Omental fat pad (tissue), 4 donors: ENCODE measurements around the gene WFDC2. TPM values are rescaled to one million over a fixed set of nuclear protein-coding genes. Genes with fewer than 3 reads are reported as not detected.

Experiments
- ATAC-seq: fragments of 150-250 bp; one replicate; pipeline ENCODE4 v1.9.1; 2016; ENCODE audit warnings: mild to moderate bottlenecking, moderate library complexity; ENCODE audit not compliant: low FRiP score
- DNase-seq: peaks from one replicate; pipeline ENCODE4 v3.0.0-alpha.2; 2019; ENCODE audit warnings: low spot score
- total RNA-seq, 4 donors: library from RNA; depleted of rRNA; stranded (reverse); fragments of >200 nt; gene quantifications; one replicate each; pipeline ENCODE4 v1.1.0, GENCODE V29; 2016
- TF ChIP-seq, protein P1 (sequence below), 3 donors: fragments of 450-650 bp; IDR thresholded peaks; one replicate each; pipeline ENCODE4 v1.5.1; 2016 to 2017; ENCODE audit warnings: antibody characterized with exemption in 3 of 3, mild to moderate bottlenecking in 3 of 3, moderate library complexity in 2 of 3

WFDC2 gene, protein sequence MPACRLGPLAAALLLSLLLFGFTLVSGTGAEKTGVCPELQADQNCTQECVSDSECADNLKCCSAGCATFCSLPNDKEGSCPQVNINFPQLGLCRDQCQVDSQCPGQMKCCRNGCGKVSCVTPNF
- 1 to 10 TPM; 3.0 to 8.4 (median 7.0) TPM for total RNA-seq

DNA sequence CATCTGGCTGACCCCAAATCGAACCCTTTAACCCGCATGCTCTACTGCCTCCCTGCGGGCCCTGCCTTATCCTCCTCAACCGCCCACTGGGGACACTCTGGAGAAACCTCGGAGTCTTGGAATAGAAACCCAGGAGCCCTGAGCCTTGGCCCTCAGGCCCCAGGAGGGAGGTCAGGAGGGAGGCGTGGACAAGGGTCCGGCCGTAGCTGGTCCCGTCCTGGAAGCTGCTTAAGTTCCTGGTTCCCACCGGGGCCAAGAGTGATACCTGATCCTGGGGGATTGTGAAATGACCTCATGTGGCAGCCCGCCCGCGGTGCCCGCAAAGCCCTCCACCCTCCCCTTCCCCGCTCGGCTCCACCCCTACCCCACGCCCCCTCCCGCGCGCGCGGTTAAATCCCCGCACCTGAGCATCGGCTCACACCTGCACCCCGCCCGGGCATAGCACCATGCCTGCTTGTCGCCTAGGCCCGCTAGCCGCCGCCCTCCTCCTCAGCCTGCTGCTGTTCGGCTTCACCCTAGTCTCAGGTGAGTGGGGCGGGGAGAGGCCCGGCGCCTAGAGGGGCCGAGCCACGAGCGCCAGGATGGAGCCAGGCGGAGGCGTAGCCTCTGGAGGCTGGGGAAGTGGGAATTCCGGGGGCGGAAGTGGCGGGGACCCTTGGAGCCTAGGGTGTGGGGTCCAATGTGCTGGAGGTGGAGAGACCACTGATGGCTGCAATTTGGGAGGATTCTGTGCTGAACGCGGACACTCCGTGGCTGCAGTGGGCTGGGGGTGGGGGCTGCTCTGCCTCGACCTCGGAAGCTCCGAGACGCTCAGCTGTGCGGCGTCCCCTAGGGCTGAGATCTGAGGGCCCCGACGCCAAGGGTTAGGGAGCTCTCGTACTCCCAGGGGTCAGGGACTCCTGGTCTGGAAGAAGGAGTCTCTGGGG lies at the start of gene WFDC2:
WFDC2 (plus strand) TSS at position 418 of the 926 bp plus-strand sequence; CDS start at position 447, 29 bp downstream.
- no peak for DNase-seq
- ATAC-seq, result peak; percentile 50
- TF ChIP-seq, protein P1, sequence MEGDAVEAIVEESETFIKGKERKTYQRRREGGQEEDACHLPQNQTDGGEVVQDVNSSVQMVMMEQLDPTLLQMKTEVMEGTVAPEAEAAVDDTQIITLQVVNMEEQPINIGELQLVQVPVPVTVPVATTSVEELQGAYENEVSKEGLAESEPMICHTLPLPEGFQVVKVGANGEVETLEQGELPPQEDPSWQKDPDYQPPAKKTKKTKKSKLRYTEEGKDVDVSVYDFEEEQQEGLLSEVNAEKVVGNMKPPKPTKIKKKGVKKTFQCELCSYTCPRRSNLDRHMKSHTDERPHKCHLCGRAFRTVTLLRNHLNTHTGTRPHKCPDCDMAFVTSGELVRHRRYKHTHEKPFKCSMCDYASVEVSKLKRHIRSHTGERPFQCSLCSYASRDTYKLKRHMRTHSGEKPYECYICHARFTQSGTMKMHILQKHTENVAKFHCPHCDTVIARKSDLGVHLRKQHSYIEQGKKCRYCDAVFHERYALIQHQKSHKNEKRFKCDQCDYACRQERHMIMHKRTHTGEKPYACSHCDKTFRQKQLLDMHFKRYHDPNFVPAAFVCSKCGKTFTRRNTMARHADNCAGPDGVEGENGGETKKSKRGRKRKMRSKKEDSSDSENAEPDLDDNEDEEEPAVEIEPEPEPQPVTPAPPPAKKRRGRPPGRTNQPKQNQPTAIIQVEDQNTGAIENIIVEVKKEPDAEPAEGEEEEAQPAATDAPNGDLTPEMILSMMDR (IDR thresholded peaks at IDR 0.05), result no peak

DNA sequence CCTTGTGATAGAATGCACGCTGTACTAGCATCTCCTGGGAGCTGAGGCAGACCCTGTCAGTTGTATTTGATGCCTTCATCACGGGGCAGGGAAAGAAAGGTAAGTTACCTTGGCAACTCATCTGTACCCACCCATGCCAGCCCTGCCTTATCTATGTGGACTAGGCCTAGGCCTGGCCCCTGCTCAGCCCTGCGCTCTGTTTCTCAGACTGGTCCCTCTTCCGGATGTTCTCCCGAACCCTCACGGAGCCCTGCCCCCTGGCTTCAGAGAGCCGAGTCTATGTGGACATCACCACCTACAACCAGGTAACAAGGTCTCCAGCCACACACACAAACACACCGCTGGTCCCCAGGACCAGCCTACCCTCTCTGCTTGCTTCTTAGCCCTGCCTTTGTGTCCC lies 49.4 kb upstream of the WFDC2 start:
- DNase-seq, result no peak
- TF ChIP-seq, protein P1 (IDR thresholded peaks at IDR 0.05), result no peak
- ATAC-seq, result no peak

DNA sequence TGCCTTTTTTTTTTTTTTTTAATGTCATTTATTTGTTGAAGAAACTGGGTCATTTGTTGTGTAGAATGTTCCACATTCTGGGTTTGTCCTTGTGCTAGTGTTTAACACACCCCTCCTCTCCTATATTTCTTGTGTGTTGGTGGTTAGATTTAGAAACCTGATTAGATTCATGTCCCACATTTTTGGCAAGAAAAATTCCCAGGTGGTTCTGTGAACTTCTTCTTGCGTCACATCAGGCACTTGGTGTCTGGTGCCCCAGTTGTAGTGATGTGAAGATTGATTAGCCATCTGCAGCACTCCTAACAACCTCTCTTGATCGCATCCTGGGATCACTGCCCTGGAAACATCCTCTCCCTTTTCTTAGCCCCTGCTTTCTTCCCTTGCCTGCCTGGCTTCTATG lies 45.9 kb upstream of the WFDC2 start:
- DNase-seq, result no peak
- TF ChIP-seq, protein P1 (IDR thresholded peaks at IDR 0.05), result no peak
- ATAC-seq, result no peak

DNA sequence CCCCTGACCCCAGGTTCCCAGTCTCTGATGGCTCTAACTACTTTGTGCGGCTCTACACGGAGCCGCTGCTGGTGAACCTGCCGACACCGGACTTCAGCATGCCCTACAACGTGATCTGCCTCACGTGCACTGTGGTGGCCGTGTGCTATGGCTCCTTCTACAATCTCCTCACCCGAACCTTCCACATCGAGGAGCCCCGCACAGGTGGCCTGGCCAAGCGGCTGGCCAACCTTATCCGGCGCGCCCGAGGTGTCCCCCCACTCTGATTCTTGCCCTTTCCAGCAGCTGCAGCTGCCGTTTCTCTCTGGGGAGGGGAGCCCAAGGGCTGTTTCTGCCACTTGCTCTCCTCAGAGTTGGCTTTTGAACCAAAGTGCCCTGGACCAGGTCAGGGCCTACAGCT lies 44.0 kb upstream of the WFDC2 start:
- TF ChIP-seq, protein P1 (IDR thresholded peaks at IDR 0.05), result no peak
- ATAC-seq (no peak), DNase-seq (no peak)

DNA sequence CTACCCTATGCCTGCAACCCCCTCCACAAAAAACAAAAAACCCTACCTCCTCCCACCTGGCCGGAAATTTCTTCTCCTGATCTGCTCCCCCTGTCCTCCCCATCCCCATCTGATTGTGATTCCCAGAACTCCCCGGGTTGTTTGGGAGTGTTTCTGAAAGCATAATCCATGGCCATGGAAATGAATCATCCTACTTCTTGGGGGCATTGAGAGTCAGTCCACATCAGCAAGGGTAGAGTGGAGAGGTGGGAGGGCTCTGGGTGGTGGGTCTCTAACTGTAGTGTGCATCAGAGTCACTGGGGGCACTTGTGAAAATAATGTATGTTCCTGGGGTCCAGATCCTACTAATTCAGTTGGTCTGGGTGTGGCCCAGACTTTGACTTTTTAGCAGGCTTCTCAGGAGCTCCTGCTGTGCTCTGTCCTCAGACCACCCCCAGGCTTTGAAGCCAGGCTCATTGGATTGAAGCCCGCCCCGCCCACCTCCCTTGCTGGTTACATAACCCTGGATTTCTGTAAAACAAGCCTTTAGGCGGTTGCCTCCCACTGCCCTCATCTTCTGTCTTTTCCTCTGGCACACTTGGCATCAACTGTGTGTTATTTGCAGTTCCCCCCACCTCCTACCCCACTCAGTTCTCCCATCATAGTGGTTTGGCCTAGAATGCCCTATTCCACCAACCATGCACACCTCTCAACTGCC lies 43.1 kb upstream of the WFDC2 start:
- peak; percentile 73 for ATAC-seq
- DNase-seq, result no peak
- TF ChIP-seq, protein P1 (IDR thresholded peaks at IDR 0.05), result no peak

DNA sequence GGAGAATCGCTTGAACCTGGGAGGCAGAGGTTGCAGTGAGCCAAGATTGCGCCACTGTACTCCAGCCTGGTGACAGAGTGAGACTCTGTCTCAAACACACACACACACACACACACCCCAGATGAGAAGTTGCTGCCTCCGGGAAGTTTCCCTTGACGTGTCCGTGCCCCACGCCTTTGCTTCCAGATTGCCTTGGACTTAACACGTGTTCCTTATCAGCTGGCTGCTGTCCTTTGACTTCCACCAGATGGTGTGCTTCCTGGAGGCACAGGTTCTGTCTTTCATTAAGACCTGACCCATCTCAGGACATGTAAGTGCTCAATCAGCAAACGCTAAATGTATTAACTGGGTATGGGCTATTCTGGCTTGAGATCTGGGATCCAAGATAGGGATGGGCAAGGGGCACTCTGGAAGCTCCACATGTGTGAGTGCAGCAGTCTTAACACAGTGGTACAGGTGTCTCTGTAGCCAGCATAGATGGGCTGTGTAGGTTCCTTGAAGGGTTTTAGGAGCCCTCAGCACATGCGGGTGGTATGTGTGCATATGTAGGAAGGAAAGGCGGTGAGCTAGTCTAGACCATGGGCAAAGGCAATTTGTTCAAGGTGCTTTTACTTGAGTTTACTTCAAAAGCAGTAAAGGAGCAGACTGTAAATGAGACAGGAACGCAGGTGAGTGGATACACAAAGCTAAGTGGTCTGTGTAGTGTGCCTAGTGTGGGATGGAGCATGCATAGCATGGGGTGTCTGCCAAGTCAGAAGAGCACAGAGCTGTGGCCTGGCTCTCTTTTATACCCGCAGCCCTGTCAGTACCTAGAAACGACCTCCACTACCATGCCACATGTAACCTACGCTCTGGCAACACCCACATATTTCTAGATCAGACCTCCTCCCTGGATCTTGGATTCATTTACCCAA lies 42.1 kb upstream of the WFDC2 start:
- ATAC-seq (no peak), DNase-seq (no peak)
- TF ChIP-seq, protein P1 (IDR thresholded peaks at IDR 0.05), result no peak
